Liver (tissue), 9 donors: Measurements from ENCODE around the gene SEZ6. TPM values are rescaled to one million over a fixed set of nuclear protein-coding genes. Genes with fewer than 3 reads are reported as not detected.
A peak's percentile ranks its signal among the peaks of the same experiment; 100 is the strongest.

ENCODE experiments used
- DNase-seq: peaks from one replicate; pipeline ENCODE4 v3.0.0-alpha.2; 2017; ENCODE audit warnings: low spot score
- H3K27ac ChIP-seq, 2 donors: one replicate each; pipeline ENCODE4 v1.7.0; 2013; ENCODE audit warnings: inconsistent platforms in 2 of 2, low read length in 2 of 2, control low read depth in 1 of 2, low read depth in 1 of 2, mild to moderate bottlenecking in 1 of 2
- H3K27me3 ChIP-seq, 4 donors: one replicate each; pipeline versions ENCODE4 v1.6.1 to v1.7.0; 2013; ENCODE audit warnings: low read length in 3 of 4, inconsistent platforms in 1 of 4, mild to moderate bottlenecking in 1 of 4, moderate library complexity in 1 of 4; ENCODE audit not compliant: control insufficient read depth in 4 of 4, insufficient read depth in 4 of 4
- H3K36me3 ChIP-seq, 4 donors: one replicate each; pipeline versions ENCODE4 v1.6.1 to v1.7.0; 2013; ENCODE audit warnings: low read length in 3 of 4, mild to moderate bottlenecking in 3 of 4, low read depth in 1 of 4, moderate library complexity in 1 of 4; ENCODE audit not compliant: control insufficient read depth in 4 of 4, insufficient read depth in 3 of 4
- H3K4me1 ChIP-seq, 4 donors: one replicate each; pipeline versions ENCODE4 v1.6.1 to v1.7.0; 2013; ENCODE audit warnings: low read length in 3 of 4, mild to moderate bottlenecking in 3 of 4, moderate library complexity in 1 of 4; ENCODE audit not compliant: control insufficient read depth in 4 of 4, insufficient read depth in 4 of 4
- H3K4me3 ChIP-seq, 3 donors: one replicate each; pipeline versions ENCODE4 v1.6.1 to v1.7.0; 2013; ENCODE audit warnings: low read length in 3 of 3, control low read depth in 1 of 3, low read depth in 1 of 3, mild to moderate bottlenecking in 1 of 3
- H3K9ac ChIP-seq, 2 donors: one replicate each; pipeline ENCODE4 v1.7.0; 2013; ENCODE audit warnings: low read length in 2 of 2, mild to moderate bottlenecking in 2 of 2, moderate library complexity in 2 of 2, control low read depth in 1 of 2, low read depth in 1 of 2
- H3K9me3 ChIP-seq, 4 donors: one replicate each; pipeline versions ENCODE4 v1.6.1 to v1.7.0; 2013; ENCODE audit warnings: low read length in 3 of 4; ENCODE audit not compliant: control insufficient read depth in 4 of 4
- ATF3 ChIP-seq: IDR thresholded peaks from 2 replicates; pipeline ENCODE4 v1.6.1; 2016; ENCODE audit warnings: antibody characterized with exemption
- EGR1 ChIP-seq, 2 donors: IDR thresholded peaks; 2 replicates each; pipeline ENCODE4 v1.6.1; 2016 to 2018; ENCODE audit warnings: antibody characterized with exemption in 2 of 2, low read depth in 2 of 2
- FOXA2 ChIP-seq: IDR thresholded peaks from 2 replicates; pipeline ENCODE4 v1.6.1; 2016; ENCODE audit warnings: antibody characterized with exemption
- GABPA ChIP-seq, 2 donors: IDR thresholded peaks in 1 of 2; conservative IDR thresholded peaks in 1 of 2; 2 replicates each; pipeline ENCODE4 v1.6.1; 2016; ENCODE audit warnings: antibody characterized with exemption in 2 of 2, mild to moderate bottlenecking in 1 of 2, moderate library complexity in 1 of 2
- HNF4A ChIP-seq, 2 donors: conservative IDR thresholded peaks; 2 replicates each; pipeline ENCODE4 v1.6.1; 2016; ENCODE audit warnings: antibody characterized with exemption in 2 of 2, mild to moderate bottlenecking in 2 of 2
- HNF4G ChIP-seq: IDR thresholded peaks from 2 replicates; pipeline ENCODE4 v1.6.1; 2016; ENCODE audit warnings: antibody characterized with exemption
- JUND ChIP-seq, 2 donors: IDR thresholded peaks; 2 replicates each; pipeline ENCODE4 v1.6.1; 2016; ENCODE audit warnings: antibody characterized with exemption in 2 of 2
- MAX ChIP-seq: IDR thresholded peaks from 2 replicates; pipeline ENCODE4 v1.6.1; 2016; ENCODE audit warnings: antibody characterized with exemption
- NR2F2 ChIP-seq: IDR thresholded peaks from 2 replicates; pipeline ENCODE4 v1.6.1; 2016; ENCODE audit warnings: antibody characterized with exemption
- RAD21 ChIP-seq, 2 donors: IDR thresholded peaks; 2 replicates each; pipeline ENCODE4 v1.6.1; 2016; ENCODE audit warnings: antibody characterized with exemption in 2 of 2, mild to moderate bottlenecking in 2 of 2
- REST ChIP-seq: IDR thresholded peaks from 2 replicates; pipeline ENCODE4 v1.6.1; 2016; ENCODE audit warnings: antibody characterized with exemption, mild to moderate bottlenecking
- RXRA ChIP-seq, 2 donors: IDR thresholded peaks; 2 replicates each; pipeline ENCODE4 v1.6.1; 2017 to 2018; ENCODE audit warnings: antibody characterized with exemption in 2 of 2, mild to moderate bottlenecking in 1 of 2
- SP1 ChIP-seq: IDR thresholded peaks from 2 replicates; pipeline ENCODE4 v1.6.1; 2018; ENCODE audit warnings: antibody characterized with exemption, mild to moderate bottlenecking
- TAF1 ChIP-seq: conservative IDR thresholded peaks from 2 replicates; pipeline ENCODE4 v1.6.1; 2016; ENCODE audit warnings: antibody characterized with exemption, mild to moderate bottlenecking
- YY1 ChIP-seq: IDR thresholded peaks from 2 replicates; pipeline ENCODE4 v1.6.1; 2016; ENCODE audit warnings: antibody characterized with exemption, mild to moderate bottlenecking
- ZBTB33 ChIP-seq: IDR thresholded peaks from 2 replicates; pipeline ENCODE4 v1.6.1; 2016; ENCODE audit warnings: antibody characterized with exemption
- WGBS: extraction: QIAGEN DNeasy Blood & Tissue Kit; methylation state at CpG from one replicate; pipeline ENCODE4 v1.1.7; 2013; 5-methylcytosine and 5-hydroxymethylcytosine counted together
- polyA plus RNA-seq, 2 donors: library from polyadenylated mRNA; stranded (reverse) in 1 of 2; unstranded in 1 of 2; fragments of 200-250 nt in 1 of 2; fragments of >200 nt in 1 of 2; fragmentation: Nextera tagmentation in 1 of 2; extraction: Ambion mirVana in 1 of 2; gene quantifications; one replicate each; pipeline versions ENCODE4 v1.2.1 to v1.2.3, GENCODE V29; 2013 to 2015
- total RNA-seq, 2 donors: library from RNA; depleted of rRNA; stranded (reverse); fragments of >200 nt; gene quantifications; one replicate each; pipeline ENCODE4 v1.2.3, GENCODE V29; 2014
- donor health status: healthy.
- donor health status: healthy.
- donor health status: healthy.
- donor health status: healthy.
- donor health status: healthy.

The SEZ6 gene
- total and polyA plus RNA-seq, 4 donors = 0.39 TPM; not detected in 3

GRCh38 chr17:28948342-28948741, 57.5 kb downstream of the SEZ6 start:
- no peak for DNase-seq
- H3K27ac ChIP-seq = peak overlapping the region; percentile 87 to 88

More at GRCh38 chr17:28948342-28948741, 57.5 kb downstream of the SEZ6 start:
- H3K9ac ChIP-seq = peak overlapping the region; percentile 30 to 78
- no peaks in the 10 kb centered on the region for H3K9me3 ChIP-seq
- H3K36me3 ChIP-seq = peaks cover 0 to 3% (median 1%) of the 10 kb centered on the region in 4 donors
- H3K4me3 ChIP-seq = peak overlapping the region in 2 of 3 donors; percentile 94
- H3K27me3 ChIP-seq = no peaks in the 10 kb centered on the region
- TF ChIP-seq HNF4A (conservative IDR thresholded peaks at IDR 0.05) (no peak), ZBTB33 (no peak), YY1 (no peak), RAD21 (IDR thresholded peaks at IDR 0.05) (no peak), RXRA (IDR thresholded peaks at IDR 0.05) (no peak), MAX (no peak), ATF3 (no peak), FOXA2 (no peak), TAF1 (no peak), SP1 (no peak), HNF4G (no peak), REST (no peak), NR2F2 (no peak), GABPA (IDR thresholded peaks at IDR 0.05 in 1 of 2, conservative IDR thresholded peaks at IDR 0.05 in 1 of 2) (no peak), EGR1 (IDR thresholded peaks at IDR 0.05; ENCODE audit: low read depth in 2 of 2) (no peak), JUND (IDR thresholded peaks at IDR 0.05) (no peak)
- 37% methylated on average over 4 of the region's 4 CpGs for WGBS
- H3K4me1 ChIP-seq = peaks cover 3 to 28% (median 23%) of the 10 kb centered on the region in 4 donors
